Caco-2 (cell line): ENCODE measurements around the gene APOBEC3G. TPM values are rescaled to one million over a fixed set of nuclear protein-coding genes. Genes with fewer than 3 reads are reported as not detected.

Source experiments
- BruUV-seq: library from RNA; stranded (reverse); fragments of 400-500 nt; replicated peaks from 2 replicates; lab custom pipeline; 2021; lab: Mats Ljungman, UMichigan
- CTCF ChIA-PET: fragments of 300-600 bp; sonication (Branson Sonifier 250); formaldehyde crosslinking; loops from one replicate; lab custom pipeline; 2022; ENCODE audit warnings: antibody characterized with exemption; lab: Charles Lee
- POLR2A ChIA-PET: fragments of 300-600 bp; sonication (Branson Sonifier 250); formaldehyde crosslinking; loops from one replicate; lab custom pipeline; 2022; ENCODE audit warnings: antibody characterized with exemption; lab: Charles Lee
- DNase-seq, 2 experiments: peaks; one replicate each; pipeline versions ENCODE4 v3.0.0 to v3.0.0-alpha.2; 2020 to 2022
- H3K27me3 ChIP-seq: replicated peaks from 2 replicates; pipeline ENCODE4 v1.6.0; 2011; ENCODE audit warnings: low read length; ENCODE audit not compliant: control insufficient read depth, insufficient read depth
- H3K36me3 ChIP-seq: 2 replicates; pipeline ENCODE4 v1.5.1; 2011; ENCODE audit warnings: low read length; ENCODE audit not compliant: control insufficient read depth, insufficient read depth
- H3K4me1 ChIP-seq: fragments of 250-450 bp; sonication (Bioruptor Pico); 2 replicates; pipeline ENCODE4 v1.5.1; 2020; ENCODE audit warnings: mild to moderate bottlenecking
- H3K4me3 ChIP-seq: 2 replicates; pipeline ENCODE4 v1.5.1; 2011; ENCODE audit warnings: low read depth, mild to moderate bottlenecking, control low read depth, low read length
- H3K9me3 ChIP-seq: fragments of 250-450 bp; sonication (Bioruptor Pico); 2 replicates; pipeline ENCODE4 v1.5.1; 2020; ENCODE audit warnings: mild to moderate bottlenecking, moderate library complexity
- H3K27ac Mint-ChIP-seq: one replicate; pipeline ENCODE4 v1.8.0; 2022; ENCODE audit warnings: mixed read lengths; ENCODE audit not compliant: unreplicated experiment
- H3K27me3 Mint-ChIP-seq: one replicate; pipeline ENCODE4 v1.8.0; 2022; ENCODE audit warnings: mixed read lengths; ENCODE audit not compliant: insufficient read depth, unreplicated experiment
- H3K36me3 Mint-ChIP-seq: one replicate; pipeline ENCODE4 v1.8.0; 2022; ENCODE audit warnings: mild to moderate bottlenecking, mixed read lengths; ENCODE audit not compliant: insufficient read depth, unreplicated experiment
- H3K4me1 Mint-ChIP-seq: one replicate; pipeline ENCODE4 v1.8.0; 2022; ENCODE audit warnings: low read depth, mixed read lengths; ENCODE audit not compliant: unreplicated experiment
- H3K4me3 Mint-ChIP-seq: one replicate; pipeline ENCODE4 v1.8.0; 2022; ENCODE audit warnings: mild to moderate bottlenecking, moderate library complexity, mixed read lengths; ENCODE audit not compliant: unreplicated experiment
- H3K9me3 Mint-ChIP-seq: one replicate; pipeline ENCODE4 v1.8.0; 2022; ENCODE audit warnings: mixed read lengths; ENCODE audit not compliant: unreplicated experiment
- intact Hi-C: fragments of 100-400 bp; cut with micrococcal nuclease; formaldehyde crosslinking; loops from one replicate; pipeline ENCODE4 v1.10.0; 2022; ENCODE audit not compliant: unreplicated experiment
- total RNA-seq: library from RNA; stranded (reverse); gene quantifications from 2 replicates; pipeline ENCODE4 v1.2.3, GENCODE V29; 2022
- TF ChIP-seq, protein P1 (sequence below), 2 experiments: fragments of 200-600 bp in 1 of 2; IDR thresholded peaks; 1 replicate in 1 of 2; 2 replicates in 1 of 2; pipeline versions ENCODE4 v1.5.1 to v1.8.0; 2011 to 2022; ENCODE audit warnings: antibody characterized with exemption in 1 of 2, control low read depth in 1 of 2, inconsistent platforms in 1 of 2, low read depth in 1 of 2, low read length in 1 of 2, mild to moderate bottlenecking in 1 of 2, moderate library complexity in 1 of 2; ENCODE audit not compliant: insufficient read depth in 1 of 2, severe bottlenecking in 1 of 2, unreplicated experiment in 1 of 2

APOBEC3G gene
- total RNA-seq, 1 experiment from 2014 or later: 0.73 TPM

DNA sequence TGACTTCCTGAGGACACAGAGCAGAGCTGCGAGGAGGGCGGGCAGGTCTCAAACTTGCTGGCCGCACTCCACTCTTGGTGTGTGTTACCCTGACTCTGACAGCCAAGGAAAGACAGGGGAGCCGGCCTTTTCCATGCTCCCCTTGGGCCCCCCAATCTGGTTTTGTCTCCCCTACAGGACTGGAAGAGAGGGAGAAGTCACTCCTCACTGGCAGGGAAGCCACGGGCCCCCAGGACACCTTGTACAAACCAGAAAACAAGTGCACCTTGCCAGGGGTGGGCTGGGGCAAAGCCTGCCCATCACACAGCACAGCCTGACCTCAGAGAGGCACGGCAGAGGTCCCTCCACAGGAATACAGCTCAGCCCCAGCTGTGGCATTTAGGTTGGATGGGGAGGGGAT is 55.2 kb downstream of the APOBEC3G start:
- DNase-seq: no peak
- H3K9me3 ChIP-seq: no peaks in the 10 kb centered on the region
- Mint-ChIP-seq H3K4me3 (no peak overlapping the region), H3K4me1 (peaks cover 16% of the 10 kb centered on the region), H3K27ac (no peak overlapping the region), H3K36me3 (no peaks in the 10 kb centered on the region), H3K27me3 (no peaks in the 10 kb centered on the region), H3K9me3 (no peaks in the 10 kb centered on the region)
- H3K27me3 ChIP-seq: no peaks in the 10 kb centered on the region
- peaks cover 21% of the 10 kb centered on the region for H3K4me1 ChIP-seq
- no peaks in the 10 kb centered on the region for H3K36me3 ChIP-seq
- CTCF ChIA-PET: interaction anchor here (0.5 kb wide), 1 partner anchor 204 kb away, joined by 7 read pairs; no protein-coding TSS in a partner anchor
- TF ChIP-seq, protein P1, sequence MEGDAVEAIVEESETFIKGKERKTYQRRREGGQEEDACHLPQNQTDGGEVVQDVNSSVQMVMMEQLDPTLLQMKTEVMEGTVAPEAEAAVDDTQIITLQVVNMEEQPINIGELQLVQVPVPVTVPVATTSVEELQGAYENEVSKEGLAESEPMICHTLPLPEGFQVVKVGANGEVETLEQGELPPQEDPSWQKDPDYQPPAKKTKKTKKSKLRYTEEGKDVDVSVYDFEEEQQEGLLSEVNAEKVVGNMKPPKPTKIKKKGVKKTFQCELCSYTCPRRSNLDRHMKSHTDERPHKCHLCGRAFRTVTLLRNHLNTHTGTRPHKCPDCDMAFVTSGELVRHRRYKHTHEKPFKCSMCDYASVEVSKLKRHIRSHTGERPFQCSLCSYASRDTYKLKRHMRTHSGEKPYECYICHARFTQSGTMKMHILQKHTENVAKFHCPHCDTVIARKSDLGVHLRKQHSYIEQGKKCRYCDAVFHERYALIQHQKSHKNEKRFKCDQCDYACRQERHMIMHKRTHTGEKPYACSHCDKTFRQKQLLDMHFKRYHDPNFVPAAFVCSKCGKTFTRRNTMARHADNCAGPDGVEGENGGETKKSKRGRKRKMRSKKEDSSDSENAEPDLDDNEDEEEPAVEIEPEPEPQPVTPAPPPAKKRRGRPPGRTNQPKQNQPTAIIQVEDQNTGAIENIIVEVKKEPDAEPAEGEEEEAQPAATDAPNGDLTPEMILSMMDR (IDR thresholded peaks at IDR 0.05; ENCODE audit: insufficient read depth in 1 of 2, low read depth in 1 of 2, low read length in 1 of 2, severe bottlenecking in 1 of 2, unreplicated experiment in 1 of 2): no peak
- POLR2A ChIA-PET: no interaction called here
- BruUV-seq: no TSS peak
- intact Hi-C loops: no loop called here
- no peak overlapping the region for H3K4me3 ChIP-seq

DNA sequence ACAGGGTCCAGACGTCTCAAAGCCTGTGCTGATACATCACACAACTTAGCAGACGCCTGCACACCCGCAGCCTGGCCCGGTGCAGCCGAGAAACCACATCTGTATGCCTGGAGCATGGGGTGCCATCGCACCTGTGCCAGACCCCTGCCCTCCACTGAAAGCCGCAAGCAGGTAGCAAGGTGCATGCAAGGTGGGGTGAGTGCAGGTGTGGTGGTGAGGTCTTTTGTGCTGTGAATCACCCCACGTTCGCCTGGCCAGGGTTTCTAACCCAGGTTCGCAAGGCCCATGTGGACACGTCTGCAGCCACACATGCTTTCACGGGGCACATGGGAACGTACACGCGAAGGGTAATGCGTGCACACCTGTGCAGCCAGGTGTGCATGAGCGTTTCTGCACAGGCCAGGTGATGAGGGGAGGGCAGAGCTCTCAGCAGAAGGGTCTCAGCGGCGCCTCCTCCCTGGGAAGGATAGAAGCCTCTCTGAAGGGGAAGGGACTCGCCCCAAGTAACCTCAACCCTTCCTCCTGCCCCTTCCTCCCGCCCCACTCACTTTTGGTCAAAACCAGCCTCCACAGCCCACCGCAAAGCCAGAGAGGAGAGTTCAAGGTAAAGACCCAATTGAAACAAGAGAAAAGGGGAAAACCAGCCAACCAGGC is 55.9 kb downstream of the APOBEC3G start:
- ChIA-PET POLR2A (no interaction called here), CTCF (no interaction called here)
- H3K4me1 ChIP-seq: peaks cover 21% of the 10 kb centered on the region
- H3K36me3 ChIP-seq: no peaks in the 10 kb centered on the region
- Mint-ChIP-seq H3K4me3 (no peak overlapping the region), H3K27ac (no peak overlapping the region), H3K27me3 (no peaks in the 10 kb centered on the region), H3K9me3 (no peaks in the 10 kb centered on the region), H3K36me3 (no peaks in the 10 kb centered on the region), H3K4me1 (peaks cover 16% of the 10 kb centered on the region)
- DNase-seq: no peak
- intact Hi-C loops: no loop called here
- BruUV-seq: no TSS peak
- no peaks in the 10 kb centered on the region for H3K27me3 ChIP-seq
- no peak overlapping the region for H3K4me3 ChIP-seq
- no peaks in the 10 kb centered on the region for H3K9me3 ChIP-seq
- TF ChIP-seq, protein P1 (IDR thresholded peaks at IDR 0.05; ENCODE audit: insufficient read depth in 1 of 2, low read depth in 1 of 2, low read length in 1 of 2, severe bottlenecking in 1 of 2, unreplicated experiment in 1 of 2): no peak

DNA sequence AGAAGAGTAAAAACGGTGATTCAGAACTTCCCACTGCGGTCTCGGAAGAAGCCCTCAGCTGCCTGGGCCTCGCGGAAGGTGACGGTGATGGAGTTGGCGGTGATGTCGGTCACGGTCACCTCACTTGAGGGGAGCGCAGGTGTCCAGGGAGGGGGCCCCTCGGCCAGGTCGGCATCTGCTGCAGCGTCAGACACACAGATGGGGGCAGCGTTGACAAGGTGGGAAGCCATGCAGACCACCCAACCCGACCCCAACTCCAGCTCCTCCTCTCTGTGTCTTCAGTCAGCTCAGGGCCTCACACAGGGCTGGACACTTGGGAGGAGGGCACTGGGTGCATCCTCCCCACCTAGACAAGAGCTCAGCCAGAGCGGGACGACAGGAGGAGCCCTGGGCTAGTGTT is 56.8 kb downstream of the APOBEC3G start:
- Histone ChIP-seq H3K27me3 (no peaks in the 10 kb centered on the region), H3K4me3 (no peak overlapping the region), H3K4me1 (peaks cover 19% of the 10 kb centered on the region), H3K9me3 (no peaks in the 10 kb centered on the region), H3K36me3 (no peaks in the 10 kb centered on the region)
- BruUV-seq: no TSS peak
- H3K9me3 Mint-ChIP-seq: no peaks in the 10 kb centered on the region
- no peak for DNase-seq
- H3K4me1 Mint-ChIP-seq: peaks cover 12% of the 10 kb centered on the region
- TF ChIP-seq, protein P1 (IDR thresholded peaks at IDR 0.05; ENCODE audit: insufficient read depth in 1 of 2, low read depth in 1 of 2, low read length in 1 of 2, severe bottlenecking in 1 of 2, unreplicated experiment in 1 of 2): no peak
- ChIA-PET CTCF (no interaction called here), POLR2A (no interaction called here)
- no peaks in the 10 kb centered on the region for H3K27me3 Mint-ChIP-seq
- H3K27ac Mint-ChIP-seq: no peak overlapping the region
- intact Hi-C loops: no loop called here
- no peaks in the 10 kb centered on the region for H3K36me3 Mint-ChIP-seq
- H3K4me3 Mint-ChIP-seq: no peak overlapping the region
